Osteoblast (primary cell): ENCODE data around the gene ARHGEF7. TPM values are rescaled to one million over a fixed set of nuclear protein-coding genes. Genes with fewer than 3 reads are reported as not detected.
A peak's percentile ranks its signal among the peaks of the same experiment; 100 is the strongest.
"Not testable (repeated sequence)": the region's sequence is repeated elsewhere in the genome, so short reads cannot be mapped to it uniquely, and the experiment has no call there.

Experiments
- DNase-seq: peaks from one replicate; pipeline ENCODE4 v3.0.0; 2011; ENCODE audit warnings: low spot score, mixed read lengths; ENCODE audit not compliant: insufficient read length; ENCODE audit errors: missing footprints
- H2AFZ ChIP-seq: 2 replicates; pipeline ENCODE4 v1.6.0; 2011; ENCODE audit warnings: mild to moderate bottlenecking, low read length
- H3K27ac ChIP-seq: 2 replicates; pipeline ENCODE4 v1.5.1; 2011; ENCODE audit warnings: mild to moderate bottlenecking, low read depth, low read length, moderate library complexity
- H3K27me3 ChIP-seq: 2 replicates; pipeline ENCODE4 v1.6.0; 2012; ENCODE audit warnings: mild to moderate bottlenecking, control low read depth, inconsistent platforms, low read length, moderate library complexity; ENCODE audit not compliant: insufficient read depth
- H3K36me3 ChIP-seq: 2 replicates; pipeline ENCODE4 v1.5.1; 2011; ENCODE audit warnings: mild to moderate bottlenecking, low read length, control low read depth, moderate library complexity; ENCODE audit not compliant: insufficient read depth
- H3K4me1 ChIP-seq: 2 replicates; pipeline ENCODE4 v1.5.1; 2011; ENCODE audit warnings: mild to moderate bottlenecking, low read length, control low read depth, moderate library complexity; ENCODE audit not compliant: insufficient read depth
- H3K4me2 ChIP-seq: 2 replicates; pipeline ENCODE4 v1.6.0; 2011; ENCODE audit warnings: mild to moderate bottlenecking, low read length; ENCODE audit not compliant: insufficient read depth
- H3K4me3 ChIP-seq: fragments of 200-600 bp; sonication (generic); 3 replicates; pipeline ENCODE4 v1.5.1; 2012; ENCODE audit warnings: mild to moderate bottlenecking, low read length, inconsistent platforms; ENCODE audit not compliant: insufficient read depth
- H3K79me2 ChIP-seq: 2 replicates; pipeline ENCODE4 v1.6.0; 2012; ENCODE audit warnings: mild to moderate bottlenecking, low read length, control low read depth, inconsistent platforms; ENCODE audit not compliant: insufficient read depth
- H3K9me3 ChIP-seq: 2 replicates; pipeline ENCODE4 v1.5.1; 2011; ENCODE audit warnings: low read depth, low read length, control low read depth
- H4K20me1 ChIP-seq: 2 replicates; pipeline ENCODE4 v1.6.0; 2012; ENCODE audit warnings: mild to moderate bottlenecking, low read length, control low read depth; ENCODE audit not compliant: insufficient read depth
- CTCF ChIP-seq: IDR thresholded peaks from 2 replicates; pipeline ENCODE4 v1.5.1; 2011; ENCODE audit warnings: mild to moderate bottlenecking, low read depth, low read length, moderate library complexity; ENCODE audit errors: extremely low read depth
- total RNA-seq: library from RNA; depleted of rRNA; stranded (reverse); fragments of >200 nt; gene quantifications from 2 replicates; pipeline ENCODE4 v1.2.3, GENCODE V29; 2012

ARHGEF7 gene
- total RNA-seq, 1 donor: 27.5 TPM

- H3K27me3 ChIP-seq, H2AFZ ChIP-seq, H3K4me2 ChIP-seq, H3K36me3 ChIP-seq, H3K9me3 ChIP-seq, DNase-seq, H3K4me3 ChIP-seq, H3K4me1 ChIP-seq, H3K27ac ChIP-seq, H4K20me1 ChIP-seq, H3K79me2 ChIP-seq: not testable (repeated sequence)
- TF ChIP-seq CTCF: peak; percentile 12
Measured at GRCh38 chr13:111071120-111071519, 44.0 kb upstream of the ARHGEF7 start.

GRCh38 chr13:111071526-111071925 is 43.6 kb upstream of the ARHGEF7 start:
- not testable (repeated sequence) for H3K9me3 ChIP-seq, H4K20me1 ChIP-seq, H3K4me3 ChIP-seq, H3K27me3 ChIP-seq, H3K79me2 ChIP-seq, H3K27ac ChIP-seq, H2AFZ ChIP-seq, H3K4me1 ChIP-seq, H3K36me3 ChIP-seq, H3K4me2 ChIP-seq, DNase-seq

GRCh38 chr13:111074826-111075225 is 40.3 kb upstream of the ARHGEF7 start:
- Histone ChIP-seq H3K4me2 (no peak overlapping the region), H3K36me3 (no peaks in the 10 kb centered on the region), H3K9me3 (peaks cover 3% of the 10 kb centered on the region), H3K4me1 (no peaks in the 10 kb centered on the region), H3K79me2 (no peaks in the 10 kb centered on the region), H3K4me3 (no peak overlapping the region), H4K20me1 (no peaks in the 10 kb centered on the region), H2AFZ (no peak overlapping the region), H3K27me3 (no peaks in the 10 kb centered on the region), H3K27ac (no peak overlapping the region)
- TF ChIP-seq CTCF: no peak
- DNase-seq: no peak

- H3K4me3 ChIP-seq: no peak overlapping the region
- H3K9me3 ChIP-seq: peaks cover 3% of the 10 kb centered on the region
- no peak for DNase-seq
- H3K4me1 ChIP-seq: no peaks in the 10 kb centered on the region
- H4K20me1 ChIP-seq: no peaks in the 10 kb centered on the region
- H3K27me3 ChIP-seq: peaks cover 4% of the 10 kb centered on the region
- no peaks in the 10 kb centered on the region for H3K79me2 ChIP-seq
- no peak overlapping the region for H2AFZ ChIP-seq
- no peak overlapping the region for H3K27ac ChIP-seq
- no peak for TF ChIP-seq CTCF
- no peak overlapping the region for H3K4me2 ChIP-seq
- H3K36me3 ChIP-seq: no peaks in the 10 kb centered on the region
Measured at GRCh38 chr13:111076155-111077013, 38.7 kb upstream of the ARHGEF7 start.
